Measurements from ENCODE around the gene PACRG. TPM values are rescaled to one million over a fixed set of nuclear protein-coding genes. Genes with fewer than 3 reads are reported as not detected.

The PACRG gene
- total and polyA plus RNA-seq, 12 donors = 2.1 to 34.6 (median 10.0) TPM

DNA sequence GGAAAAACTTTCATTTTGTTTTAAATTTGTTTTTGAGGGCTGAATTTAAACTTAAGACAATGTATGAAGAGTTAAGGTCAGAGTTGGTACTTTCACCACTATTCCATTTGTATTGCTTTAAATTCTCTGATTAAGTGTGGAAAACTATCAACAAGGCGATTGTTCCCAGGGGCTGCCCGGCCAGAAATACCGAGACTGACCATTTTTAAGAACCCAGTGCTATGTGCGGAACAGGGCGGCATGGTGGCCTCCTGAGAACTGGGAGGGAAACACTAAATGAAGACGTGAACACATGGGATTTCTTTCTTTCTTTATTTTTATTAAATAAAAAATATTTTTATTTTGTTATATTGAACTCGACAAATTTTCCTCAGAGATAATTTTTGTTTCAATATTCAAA, 465.6 kb downstream of the PACRG start:
- Histone ChIP-seq H3K36me3 (no peaks in the 10 kb centered on the region), H3K4me1 (peaks cover 0 to 20% (median 12%) of the 10 kb centered on the region in 9 donors), H3K27me3 (no peaks in the 10 kb centered on the region), H3K9me3 (no peaks in the 10 kb centered on the region), H3K27ac (no peak overlapping the region), H3K4me3 (no peak overlapping the region)
- WGBS, 2 donors = 93 to 94% methylated on average over 7 of the region's 7 CpGs
- TF ChIP-seq, protein P1, sequence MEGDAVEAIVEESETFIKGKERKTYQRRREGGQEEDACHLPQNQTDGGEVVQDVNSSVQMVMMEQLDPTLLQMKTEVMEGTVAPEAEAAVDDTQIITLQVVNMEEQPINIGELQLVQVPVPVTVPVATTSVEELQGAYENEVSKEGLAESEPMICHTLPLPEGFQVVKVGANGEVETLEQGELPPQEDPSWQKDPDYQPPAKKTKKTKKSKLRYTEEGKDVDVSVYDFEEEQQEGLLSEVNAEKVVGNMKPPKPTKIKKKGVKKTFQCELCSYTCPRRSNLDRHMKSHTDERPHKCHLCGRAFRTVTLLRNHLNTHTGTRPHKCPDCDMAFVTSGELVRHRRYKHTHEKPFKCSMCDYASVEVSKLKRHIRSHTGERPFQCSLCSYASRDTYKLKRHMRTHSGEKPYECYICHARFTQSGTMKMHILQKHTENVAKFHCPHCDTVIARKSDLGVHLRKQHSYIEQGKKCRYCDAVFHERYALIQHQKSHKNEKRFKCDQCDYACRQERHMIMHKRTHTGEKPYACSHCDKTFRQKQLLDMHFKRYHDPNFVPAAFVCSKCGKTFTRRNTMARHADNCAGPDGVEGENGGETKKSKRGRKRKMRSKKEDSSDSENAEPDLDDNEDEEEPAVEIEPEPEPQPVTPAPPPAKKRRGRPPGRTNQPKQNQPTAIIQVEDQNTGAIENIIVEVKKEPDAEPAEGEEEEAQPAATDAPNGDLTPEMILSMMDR (IDR thresholded peaks at IDR 0.05) = no peak
- no peak for DNase-seq
- ATAC-seq = no peak
- intact Hi-C loops (cut with DNase I) = no loop called here

DNA sequence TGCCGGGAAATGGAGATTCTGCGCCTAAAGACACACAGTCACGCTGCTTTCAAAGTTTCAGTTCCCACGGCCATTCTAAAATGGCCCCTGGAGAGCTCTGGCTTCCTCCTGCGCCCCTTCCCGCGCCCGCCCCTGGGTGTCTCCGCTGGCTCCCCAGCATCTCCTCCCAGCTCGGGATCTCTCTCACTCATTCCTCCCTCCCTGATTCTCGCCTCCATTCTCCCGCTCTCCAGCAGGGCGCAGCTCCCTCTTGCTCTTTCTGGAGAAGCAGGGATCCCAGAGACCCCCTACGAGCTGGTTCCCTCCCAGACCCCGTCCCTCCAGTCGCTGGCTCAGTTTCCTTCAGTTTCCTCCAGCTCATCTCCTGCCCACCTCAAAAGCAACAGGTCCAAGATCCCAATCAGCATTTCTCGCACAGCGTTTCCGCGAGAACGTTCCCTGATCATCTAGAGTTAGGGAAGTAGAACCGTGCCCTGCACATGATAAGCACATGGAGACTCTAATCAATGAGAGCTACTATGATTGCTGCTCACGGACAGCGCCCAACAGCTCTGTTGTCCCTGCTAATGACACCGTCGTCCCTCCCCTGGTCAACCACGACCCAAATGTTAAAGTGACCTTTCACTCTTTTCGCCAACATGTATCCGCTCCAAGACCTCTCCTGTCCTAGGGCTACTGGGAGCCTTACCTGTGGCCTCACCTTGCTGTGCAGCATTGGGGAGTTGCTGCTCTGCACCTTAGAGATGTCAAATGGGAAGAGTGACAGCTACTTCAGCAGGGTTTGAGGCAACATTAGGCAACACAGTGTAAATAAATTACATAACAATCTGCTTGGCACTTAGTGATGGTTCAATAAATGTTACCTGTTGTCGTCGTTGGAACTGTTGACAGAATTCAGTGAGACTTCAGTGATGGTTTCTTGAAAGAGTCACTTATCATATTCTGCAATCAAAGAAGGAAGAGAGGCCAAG, 468.2 kb downstream of the PACRG start:
- H3K36me3 ChIP-seq = no peaks in the 10 kb centered on the region
- no peaks in the 10 kb centered on the region for H3K27me3 ChIP-seq
- H3K27ac ChIP-seq = no peak overlapping the region
- H3K4me1 ChIP-seq = peaks cover 0 to 20% (median 12%) of the 10 kb centered on the region in 9 donors
- TF ChIP-seq, protein P1 (IDR thresholded peaks at IDR 0.05) = no peak
- ATAC-seq (no peak), DNase-seq (no peak)
- intact Hi-C loops (cut with DNase I) = no loop called here
- no peaks in the 10 kb centered on the region for H3K9me3 ChIP-seq
- 95 to 96% methylated on average over 31 of the region's 31 CpGs for WGBS, 2 donors
- no peak overlapping the region for H3K4me3 ChIP-seq

- Histone ChIP-seq H3K4me1 (peaks cover 0 to 3% (median under 1%) of the 10 kb centered on the region in 9 donors), H3K4me3 (no peak overlapping the region), H3K36me3 (no peaks in the 10 kb centered on the region), H3K9me3 (no peaks in the 10 kb centered on the region), H3K27me3 (no peaks in the 10 kb centered on the region), H3K27ac (no peak overlapping the region)
- intact Hi-C loops (cut with DNase I) = no loop called here
- WGBS, 2 donors = 81 to 87% methylated on average over 3 of the region's 3 CpGs
- ATAC-seq = no peak
- no peak for DNase-seq
- TF ChIP-seq, protein P1 (IDR thresholded peaks at IDR 0.05) = no peak
These were observed 470.1 kb downstream of the PACRG start for GRCh38 chr6:163197839-163198238.

DNA sequence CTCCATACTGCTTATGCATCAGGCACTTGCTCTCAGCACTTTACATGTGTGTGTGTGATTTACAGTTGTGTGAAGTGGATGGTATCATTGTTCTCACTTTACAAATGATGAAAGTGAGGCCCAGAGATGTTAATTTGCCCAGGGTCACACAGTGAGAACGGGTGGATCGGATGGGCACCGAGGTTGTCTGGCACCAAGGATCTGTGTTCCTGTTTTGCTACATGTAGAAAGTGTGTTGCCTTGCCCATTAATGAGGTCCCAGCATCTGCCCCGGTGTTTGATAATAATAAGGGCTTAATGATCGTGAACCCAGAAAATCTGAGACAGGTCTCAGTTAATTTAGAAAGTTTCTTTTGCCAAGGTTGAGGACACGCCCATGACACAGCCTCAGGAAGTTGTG, 470.6 kb downstream of the PACRG start:
- WGBS, 2 donors = 94 to 95% methylated on average over 6 of the region's 6 CpGs
- H3K9me3 ChIP-seq = no peaks in the 10 kb centered on the region

More for the DNA sequence above, 470.6 kb downstream of the PACRG start:
- Histone ChIP-seq H3K4me1 (no peaks in the 10 kb centered on the region), H3K27ac (no peak overlapping the region), H3K27me3 (no peaks in the 10 kb centered on the region), H3K36me3 (no peaks in the 10 kb centered on the region), H3K4me3 (no peak overlapping the region)
- DNase-seq = no peak
- no peak for ATAC-seq
- intact Hi-C loops (cut with DNase I) = no loop called here
- TF ChIP-seq, protein P1 (IDR thresholded peaks at IDR 0.05) = no peak

All from heart right ventricle (tissue), 16 donors.